IMR-90 (cell line): ENCODE measurements around the gene TRAPPC12. TPM values are rescaled to one million over a fixed set of nuclear protein-coding genes. Genes with fewer than 3 reads are reported as not detected.

ENCODE experiments used
- ATAC-seq: fragments of 200-7000 bp; cut with Tn5 transposase; 2 replicates; pipeline ENCODE4 v1.9.1; 2020; ENCODE audit warnings: low read depth, mild to moderate bottlenecking, moderate library complexity
- BruUV-seq: library from RNA; stranded (reverse); fragments of 400-500 nt; replicated peaks from 2 replicates; lab custom pipeline; 2021; lab: Mats Ljungman, UMichigan
- CTCF ChIA-PET: fragments of 300-600 bp; formaldehyde crosslinking; extraction: SDS; loops from one replicate; lab custom pipeline; 2021; ENCODE audit warnings: antibody characterized with exemption; lab: Yijun Ruan, JAX
- POLR2A ChIA-PET: fragments of 300-600 bp; sonication (Branson Sonifier 250); formaldehyde crosslinking; loops from one replicate; lab custom pipeline; 2022; ENCODE audit warnings: antibody characterized with exemption; ENCODE audit not compliant: unreplicated experiment; lab: Charles Lee
- DNase-seq: peaks from one replicate; pipeline ENCODE4 v3.0.0; 2013
- H2AFZ ChIP-seq: replicated peaks from 2 replicates; pipeline ENCODE3; 2013; ENCODE audit warnings: low read length, mild to moderate bottlenecking; ENCODE audit not compliant: poor library complexity
- H2AK5ac ChIP-seq: 2 replicates; pipeline ENCODE4 v1.6.1; 2013; ENCODE audit warnings: low read depth, low read length, inconsistent platforms
- H2AK9ac ChIP-seq: replicated peaks from 2 replicates; pipeline ENCODE3; 2013; ENCODE audit warnings: mild to moderate bottlenecking, low read depth, low read length, moderate library complexity; ENCODE audit not compliant: poor library complexity
- H2BK120ac ChIP-seq: 2 replicates; pipeline ENCODE4 v1.6.1; 2013; ENCODE audit warnings: low read depth, low read length, inconsistent platforms
- H2BK15ac ChIP-seq: 3 replicates; pipeline ENCODE4 v1.6.1; 2013; ENCODE audit warnings: low read depth, low read length, inconsistent platforms
- H2BK20ac ChIP-seq: 2 replicates; pipeline ENCODE4 v1.6.1; 2013; ENCODE audit warnings: low read depth, mild to moderate bottlenecking, inconsistent platforms, low read length, moderate library complexity
- H2BK5ac ChIP-seq: 2 replicates; pipeline ENCODE4 v1.6.1; 2013; ENCODE audit warnings: mild to moderate bottlenecking, low read depth, low read length, inconsistent platforms; ENCODE audit not compliant: poor library complexity, severe bottlenecking
- H3K14ac ChIP-seq: replicated peaks from 2 replicates; pipeline ENCODE4 v1.6.1; 2013; ENCODE audit warnings: low read depth, low read length, inconsistent platforms
- H3K18ac ChIP-seq: 2 replicates; pipeline ENCODE4 v1.6.1; 2013; ENCODE audit warnings: low read depth, low read length, control low read depth
- H3K23ac ChIP-seq: 2 replicates; pipeline ENCODE4 v1.6.1; 2013; ENCODE audit warnings: low read depth, low read length, inconsistent platforms
- H3K27ac ChIP-seq: 2 replicates; pipeline ENCODE4 v1.5.1; 2013; ENCODE audit warnings: mild to moderate bottlenecking, control low read depth, low read length; ENCODE audit not compliant: insufficient read depth
- H3K27me3 ChIP-seq: 2 replicates; pipeline ENCODE4 v1.6.1; 2013; ENCODE audit warnings: low read length; ENCODE audit not compliant: control insufficient read depth, insufficient read depth
- H3K36me3 ChIP-seq: 2 replicates; pipeline ENCODE4 v1.6.1; 2013; ENCODE audit warnings: low read length, mixed read lengths; ENCODE audit not compliant: control insufficient read depth, insufficient read depth
- H3K4ac ChIP-seq: 2 replicates; pipeline ENCODE4 v1.6.1; 2013; ENCODE audit warnings: low read depth, low read length, inconsistent platforms
- H3K4me1 ChIP-seq: 2 replicates; pipeline ENCODE4 v1.6.1; 2013; ENCODE audit warnings: low read length, mixed read lengths; ENCODE audit not compliant: control insufficient read depth, insufficient read depth
- H3K4me2 ChIP-seq: 2 replicates; pipeline ENCODE4 v1.6.1; 2013; ENCODE audit warnings: low read depth, mild to moderate bottlenecking, control low read depth, low read length, moderate library complexity
- H3K4me3 ChIP-seq: 2 replicates; pipeline ENCODE4 v1.5.1; 2013; ENCODE audit warnings: low read depth, mild to moderate bottlenecking, control low read depth, low read length, moderate library complexity; ENCODE audit not compliant: insufficient read depth
- H3K56ac ChIP-seq: 2 replicates; pipeline ENCODE4 v1.6.1; 2013; ENCODE audit warnings: low read length, inconsistent platforms; ENCODE audit not compliant: insufficient read depth; ENCODE audit errors: extremely low read depth
- H3K79me1 ChIP-seq, 2 experiments: 2 replicates each; pipeline ENCODE4 v1.6.1; 2013; ENCODE audit warnings: low read length in 2 of 2, inconsistent platforms in 1 of 2, low read depth in 1 of 2
- H3K9ac ChIP-seq: 2 replicates; pipeline ENCODE4 v1.6.1; 2013; ENCODE audit warnings: low read depth, low read length, control low read depth
- H3K9me1 ChIP-seq: 2 replicates; pipeline ENCODE4 v1.6.1; 2013; ENCODE audit warnings: low read length, inconsistent platforms; ENCODE audit not compliant: insufficient read depth
- H3K9me3 ChIP-seq: 2 replicates; pipeline ENCODE4 v1.6.1; 2013; ENCODE audit warnings: low read length; ENCODE audit not compliant: control insufficient read depth, insufficient read depth
- H4K20me1 ChIP-seq: 2 replicates; pipeline ENCODE4 v1.6.1; 2013; ENCODE audit warnings: low read length, inconsistent platforms; ENCODE audit not compliant: insufficient read depth
- H4K5ac ChIP-seq: 2 replicates; pipeline ENCODE4 v1.6.1; 2013; ENCODE audit warnings: mild to moderate bottlenecking, low read depth, low read length, control low read depth
- H4K8ac ChIP-seq, 2 experiments: 2 replicates each; pipeline ENCODE4 v1.6.1; 2013; ENCODE audit warnings: low read depth in 2 of 2, low read length in 2 of 2, control low read depth in 1 of 2, inconsistent platforms in 1 of 2
- H4K91ac ChIP-seq: 2 replicates; pipeline ENCODE4 v1.6.1; 2013; ENCODE audit warnings: low read depth, low read length, inconsistent platforms; ENCODE audit not compliant: insufficient read depth
- BHLHE40 ChIP-seq: fragments of 150-350 bp; IDR thresholded peaks from 2 replicates; pipeline ENCODE4 v1.6.1; 2016; ENCODE audit warnings: mild to moderate bottlenecking, low read depth, low read length
- CEBPB ChIP-seq: IDR thresholded peaks from 2 replicates; pipeline ENCODE4 v1.6.1; 2012; ENCODE audit warnings: low read depth, low read length, improper control_type of control experiment
- CHD1 ChIP-seq: IDR thresholded peaks from 2 replicates; pipeline ENCODE4 v1.6.1; 2012; ENCODE audit warnings: low read depth, low read length, improper control_type of control experiment
- CTCF ChIP-seq: conservative IDR thresholded peaks from 2 replicates; pipeline ENCODE4 v1.5.1; 2012; ENCODE audit warnings: mild to moderate bottlenecking, low read depth, low read length, improper control_type of control experiment
- ELK1 ChIP-seq: fragments of 150-350 bp; IDR thresholded peaks from 2 replicates; pipeline ENCODE4 v1.6.1; 2016; ENCODE audit warnings: low read depth, mild to moderate bottlenecking, low read length, moderate library complexity, borderline replicate concordance
- FOS ChIP-seq: fragments of 150-350 bp; IDR thresholded peaks from 2 replicates; pipeline ENCODE4 v1.6.1; 2016; ENCODE audit warnings: low read depth, low read length
- MAFK ChIP-seq: IDR thresholded peaks from 2 replicates; pipeline ENCODE4 v1.6.1; 2012; ENCODE audit warnings: low read depth, low read length, improper control_type of control experiment
- MAZ ChIP-seq: IDR thresholded peaks from 2 replicates; pipeline ENCODE4 v1.6.1; 2012; ENCODE audit warnings: low read depth, mild to moderate bottlenecking, low read length, improper control_type of control experiment, moderate library complexity, borderline replicate concordance
- MXI1 ChIP-seq: IDR thresholded peaks from 2 replicates; pipeline ENCODE4 v1.6.1; 2012; ENCODE audit warnings: low read depth, mild to moderate bottlenecking, low read length, moderate library complexity, borderline replicate concordance
- NFE2L2 ChIP-seq: fragments of 150-350 bp; IDR thresholded peaks from 2 replicates; pipeline ENCODE4 v1.6.1; 2016; ENCODE audit warnings: low read depth, mild to moderate bottlenecking, low read length
- POLR2A ChIP-seq: IDR thresholded peaks from 2 replicates; pipeline ENCODE4 v1.6.1; 2012; ENCODE audit warnings: mild to moderate bottlenecking, low read depth, low read length
- RAD21 ChIP-seq: IDR thresholded peaks from 2 replicates; pipeline ENCODE4 v1.6.1; 2012; ENCODE audit warnings: low read length, improper control_type of control experiment
- RCOR1 ChIP-seq: IDR thresholded peaks from 2 replicates; pipeline ENCODE4 v1.6.1; 2012; ENCODE audit warnings: mild to moderate bottlenecking, low read length, improper control_type of control experiment; ENCODE audit not compliant: insufficient replicate concordance
- RFX5 ChIP-seq: IDR thresholded peaks from 2 replicates; pipeline ENCODE4 v1.8.0; 2012; ENCODE audit warnings: low read depth, mild to moderate bottlenecking, low read length, moderate library complexity
- SMC3 ChIP-seq: fragments of 150-350 bp; IDR thresholded peaks from 2 replicates; pipeline ENCODE4 v1.6.1; 2016; ENCODE audit warnings: low read depth, mild to moderate bottlenecking, antibody characterized with exemption, low read length, moderate library complexity
- USF2 ChIP-seq: fragments of 150-350 bp; IDR thresholded peaks from 2 replicates; pipeline ENCODE4 v1.6.1; 2017; ENCODE audit warnings: mild to moderate bottlenecking, antibody characterized with exemption, low read length, low read depth
- WGBS, 2 experiments: methylation state at CpG; one replicate each; pipeline versions ENCODE4 v1.1.5 to v1.1.7; 2013; ENCODE audit warnings: missing lambda C conversion rate in 2 of 2; ENCODE audit not compliant: insufficient read length in 1 of 2; ENCODE audit errors: extremely low coverage in 2 of 2; 5-methylcytosine and 5-hydroxymethylcytosine counted together
- dilution Hi-C: fragments of 300-500 bp; cut with HindIII; formaldehyde crosslinking; loops from one replicate; pipeline ENCODE4 v1.14.3; 2018; ENCODE audit warnings: low sequenced_read_pairs; ENCODE audit not compliant: unreplicated experiment
- in situ Hi-C: fragments of 300-500 bp; cut with MboI; formaldehyde crosslinking; loops from 3 replicates; pipeline ENCODE4 v1.14.3; 2019; ENCODE audit warnings: low sequenced_read_pairs, inconsistent platforms, mixed read lengths
- intact Hi-C: fragments of 100-400 bp; cut with micrococcal nuclease; formaldehyde crosslinking; loops from 2 replicates; pipeline ENCODE4 v1.10.0; 2022
- polyA plus RNA-seq, 3 experiments: library from polyadenylated mRNA; depleted of rRNA; stranded (reverse); fragments of >200 nt; gene quantifications; 2 replicates each; pipeline ENCODE4 v1.2.3, GENCODE V29; 2012; ENCODE audit warnings: low replicate concordance in 1 of 3
- total RNA-seq: library from RNA; depleted of rRNA; stranded (reverse); fragments of >200 nt; gene quantifications from 2 replicates; pipeline ENCODE4 v1.2.3, GENCODE V29; 2012

The TRAPPC12 gene
- total and polyA plus RNA-seq, 2 of the 4 experiments (the other 2 are of a cell fraction), result 25.8 to 69.9 TPM

- no peak overlapping the region for H4K8ac ChIP-seq
- in situ Hi-C loops (no loop called here), intact Hi-C loops (no loop called here), dilution Hi-C loops (no loop called here)
- no peak overlapping the region for H3K27ac ChIP-seq
- H3K9me3 ChIP-seq, result no peaks in the 10 kb centered on the region
- no peak overlapping the region for H3K9ac ChIP-seq
- H4K91ac ChIP-seq, result no peak overlapping the region
- peaks cover 7% of the 10 kb centered on the region for H3K9me1 ChIP-seq
- no peak overlapping the region for H3K56ac ChIP-seq
- DNase-seq, result no peak
- H3K4me3 ChIP-seq, result no peak overlapping the region
- H3K4me2 ChIP-seq, result no peak overlapping the region
- no peak overlapping the region for H3K18ac ChIP-seq
- no peak overlapping the region for H2BK15ac ChIP-seq
- H4K20me1 ChIP-seq, result peaks cover 4% of the 10 kb centered on the region; the same call in 1 of the 2 replicates
- no peak overlapping the region for H4K5ac ChIP-seq
- peaks cover 11 to 42% of the 10 kb centered on the region in 2 experiments for H3K79me1 ChIP-seq
- no peak overlapping the region for H3K23ac ChIP-seq
- H3K27me3 ChIP-seq, result no peaks in the 10 kb centered on the region
- H2AK5ac ChIP-seq, result no peak overlapping the region
- H3K36me3 ChIP-seq, result peaks cover 40% of the 10 kb centered on the region
- 93% methylated on average over 11 of the region's 14 CpGs; no CpG with 5 or more reads in 1 of the 2 experiments for WGBS, 2 experiments
- H2BK120ac ChIP-seq, result no peak overlapping the region
- ChIA-PET CTCF (no interaction called here), POLR2A (no interaction called here)
- no TSS peak for BruUV-seq
- no peak for ATAC-seq
- no peak overlapping the region for H3K4ac ChIP-seq
- TF ChIP-seq RFX5, result no peak
- no peak for TF ChIP-seq MAFK
- TF ChIP-seq CEBPB, result no peak
- TF ChIP-seq RAD21, result no peak
- no peak for TF ChIP-seq SMC3
- no peak for TF ChIP-seq MAZ
- no peak for TF ChIP-seq RCOR1
- no peak for TF ChIP-seq CTCF
- TF ChIP-seq BHLHE40, result no peak
- no peak for TF ChIP-seq CHD1
- TF ChIP-seq ELK1, result no peak
- TF ChIP-seq MXI1, result no peak
- no peak for TF ChIP-seq NFE2L2
- TF ChIP-seq USF2, result no peak
- no peak for TF ChIP-seq POLR2A
- no peak for TF ChIP-seq FOS
- no peak overlapping the region for H3K14ac ChIP-seq
- no peak overlapping the region for H2BK5ac ChIP-seq
- H2BK20ac ChIP-seq, result no peak overlapping the region
- no peaks in the 10 kb centered on the region for H3K4me1 ChIP-seq
- H2AK9ac ChIP-seq, result no peak overlapping the region
- peak overlapping the region; percentile 33 for H2AFZ ChIP-seq
Observed at GRCh38 chr2:3503046-3503445, 123.6 kb downstream of the TRAPPC12 start.
